Measurements from ENCODE around the gene LTBR.

DNA sequence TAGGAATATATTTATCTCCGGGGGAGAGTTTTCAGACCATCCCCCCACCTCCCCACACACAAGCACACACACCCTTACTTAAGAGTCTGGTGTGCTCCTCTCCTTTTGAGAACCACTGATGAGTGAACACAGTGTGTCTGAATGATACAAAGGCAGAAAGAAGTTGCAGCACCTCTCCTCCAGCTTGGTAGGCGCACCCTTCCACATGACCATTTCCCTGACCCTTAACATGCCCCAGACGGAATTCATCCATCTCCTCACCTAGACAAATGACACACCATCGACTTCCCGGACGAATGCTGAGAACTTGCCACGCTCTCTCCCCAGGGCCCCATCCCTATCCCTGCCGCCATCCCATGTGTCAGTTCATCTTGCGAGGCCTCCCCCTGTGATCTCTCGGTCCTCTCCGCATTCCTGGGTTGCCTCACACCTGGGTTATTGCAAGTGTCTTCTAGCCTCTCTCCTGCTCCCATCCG, 46.0 kb upstream of the LTBR start:
- TF ChIP-seq TAF1 (IDR thresholded peaks at IDR 0.05; ENCODE audit: borderline replicate concordance, insufficient read depth, low read length) (no peak), SIN3A (IDR thresholded peaks at IDR 0.05; ENCODE audit: borderline replicate concordance, insufficient read depth, low read length) (no peak), REST (IDR thresholded peaks at IDR 0.05; ENCODE audit: insufficient read depth in 1 of 2, low read depth in 2 of 2, low read length in 2 of 2) (no peak), POLR2AphosphoS5 (IDR thresholded peaks at IDR 0.05; ENCODE audit: low read depth, low read length) (peak; percentile 36)

Data from PFSK-1 (cell line).